Stimulated activated CD4-positive, alpha-beta T cell treated with anti-CD3 and anti-CD28 coated beads, Interleukin-1b, Interleukin-23, amount 100 ng/mL, for 1 hour (primary cell): ENCODE data around the gene C11orf21.
"Not testable (repeated sequence)": the region's sequence is repeated elsewhere in the genome, so short reads cannot be mapped to it uniquely, and the experiment has no call there.

Source experiments
- DNase-seq, 2 donors: peaks; one replicate each; pipeline ENCODE4 v3.0.0-alpha.2; 2020; ENCODE audit warnings: low read depth in 2 of 2

C11orf21 gene

GRCh38 chr11:2296913-2297622 lies 4.7 kb downstream of the C11orf21 start:
- DNase-seq, result no peak

GRCh38 chr11:2295971-2296912 lies 5.5 kb downstream of the C11orf21 start:
- DNase-seq, result no peak

GRCh38 chr11:2294926-2295290 lies 6.8 kb downstream of the C11orf21 start:
- no peak for DNase-seq

GRCh38 chr11:2293984-2294925 lies 7.5 kb downstream of the C11orf21 start:
- DNase-seq, result no peak

GRCh38 chr11:2293531-2293971 lies 8.2 kb downstream of the C11orf21 start:
- DNase-seq, result no peak

GRCh38 chr11:2290351-2290841 lies 11.3 kb downstream of the C11orf21 start:
- no peak for DNase-seq

- no peak for DNase-seq
Observed at GRCh38 chr11:2289859-2290258, 11.9 kb downstream of the C11orf21 start.

- no peak for DNase-seq
Observed at GRCh38 chr11:2289350-2289749, 12.4 kb downstream of the C11orf21 start.

GRCh38 chr11:2287091-2287490 lies 14.6 kb downstream of the C11orf21 start:
- DNase-seq, result no peak

- not testable (repeated sequence) for DNase-seq
Observed at GRCh38 chr11:2286350-2286749, 15.4 kb downstream of the C11orf21 start.

GRCh38 chr11:2280208-2280607 lies 21.5 kb downstream of the C11orf21 start:
- no peak for DNase-seq

GRCh38 chr11:2277933-2278523 lies 23.7 kb downstream of the C11orf21 start:
- no peak for DNase-seq

- no peak for DNase-seq
Observed at GRCh38 chr11:2277008-2277346, 24.7 kb downstream of the C11orf21 start.

GRCh38 chr11:2276280-2277007 lies 25.3 kb downstream of the C11orf21 start:
- DNase-seq, result no peak

- no peak for DNase-seq
Observed at GRCh38 chr11:2275334-2276279, 26.1 kb downstream of the C11orf21 start.

- no peak for DNase-seq
Observed at GRCh38 chr11:2273771-2274170, 27.9 kb downstream of the C11orf21 start.

GRCh38 chr11:2273311-2273710 lies 28.4 kb downstream of the C11orf21 start:
- no peak for DNase-seq

- no peak for DNase-seq
Observed at GRCh38 chr11:2272946-2273280, 28.8 kb downstream of the C11orf21 start.

GRCh38 chr11:2272228-2272945 lies 29.3 kb downstream of the C11orf21 start:
- DNase-seq, result no peak
